NCI-H774 (cell line): ENCODE data around the gene LUZP2.

Experiments used
- DNase-seq: peaks from one replicate; lab custom pipeline; 2025; lab: John Stamatoyannopoulos, UW

The LUZP2 gene

DNA sequence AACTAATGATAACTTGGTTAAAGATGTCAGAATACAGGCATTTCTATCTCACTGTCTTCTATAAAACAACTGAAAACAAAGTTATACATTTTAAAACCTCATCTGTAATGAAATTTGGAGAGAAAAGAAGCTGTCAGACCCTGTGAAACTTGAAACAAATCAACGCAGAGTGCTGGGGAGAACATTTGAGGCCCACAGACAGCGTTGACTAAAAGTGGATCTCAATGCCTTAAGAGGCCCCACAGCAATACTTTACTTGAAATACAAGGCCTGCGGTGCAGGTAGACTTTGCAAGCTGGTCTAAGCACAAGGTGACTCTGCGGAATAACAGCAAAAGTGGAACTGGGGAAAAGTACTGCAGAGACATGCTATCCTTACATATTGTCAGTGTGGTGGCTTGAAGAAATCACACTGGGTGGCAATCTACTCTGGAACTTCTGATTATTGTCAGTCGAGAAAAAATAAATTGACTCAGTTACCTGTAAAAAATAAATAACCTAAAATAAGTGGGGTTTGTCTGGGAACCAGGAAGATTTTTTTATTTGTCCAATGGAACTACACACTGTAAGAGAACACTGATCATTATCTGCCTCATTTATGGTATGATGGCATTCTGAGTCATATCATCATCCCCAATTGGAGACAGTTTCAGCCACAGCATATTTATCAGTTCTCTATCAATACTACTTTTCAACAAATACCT is 138.9 kb downstream of the LUZP2 start:
- no peak for DNase-seq

DNA sequence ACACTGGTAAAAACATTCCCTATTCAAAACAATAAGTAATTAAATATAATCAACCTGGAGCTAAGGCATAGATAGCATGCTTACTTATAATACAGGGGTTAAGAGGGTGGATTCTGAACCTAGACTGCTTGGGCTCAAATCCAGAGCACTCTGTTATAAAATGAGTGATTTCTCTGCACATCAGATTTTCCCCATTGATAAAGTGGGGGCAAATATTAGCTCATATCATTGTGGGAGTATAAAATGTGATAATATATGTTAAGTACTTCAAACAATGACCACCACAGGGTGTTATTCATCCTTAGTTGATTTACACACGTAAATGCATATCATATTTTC is 139.4 kb downstream of the LUZP2 start:
- no peak for DNase-seq

DNA sequence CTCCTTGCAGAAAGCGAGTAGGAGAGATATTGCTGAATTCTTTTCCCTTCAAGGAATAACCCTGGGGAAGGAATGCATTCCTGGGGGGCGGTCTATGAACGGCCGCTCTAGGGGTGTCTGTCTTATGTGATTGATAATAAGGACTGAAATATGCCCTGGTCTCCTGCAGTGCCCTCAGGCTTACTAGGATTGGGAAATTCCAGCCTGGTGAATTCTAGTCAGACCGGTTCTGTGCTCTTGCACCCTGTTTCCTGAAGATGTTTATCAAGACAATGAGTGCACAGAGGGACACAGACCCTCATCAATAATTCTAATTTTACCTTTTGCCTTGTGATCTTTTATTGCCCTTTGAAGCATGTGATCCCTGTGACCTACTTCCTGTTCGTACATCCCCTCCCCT is 140.7 kb downstream of the LUZP2 start:
- DNase-seq = no peak

DNA sequence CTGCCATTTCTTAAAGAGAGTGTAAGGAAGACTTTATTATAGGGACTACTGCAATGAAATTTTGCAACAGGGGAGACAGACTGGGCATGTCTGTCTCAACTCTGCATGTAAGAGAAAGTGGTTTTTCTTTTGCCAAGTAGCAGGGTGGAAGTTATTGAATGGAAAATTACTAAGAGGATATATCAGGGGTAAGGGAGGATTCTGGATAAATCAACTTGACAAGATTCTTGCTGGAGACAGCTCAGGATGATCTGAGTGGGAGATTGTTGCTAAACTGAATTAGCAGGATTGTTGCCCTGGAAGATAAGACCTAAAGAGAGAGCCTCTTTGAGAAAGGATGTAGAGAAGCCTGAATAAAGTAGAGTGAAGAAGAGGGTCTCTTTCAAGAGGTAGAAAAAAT is 145.8 kb downstream of the LUZP2 start:
- no peak for DNase-seq

DNA sequence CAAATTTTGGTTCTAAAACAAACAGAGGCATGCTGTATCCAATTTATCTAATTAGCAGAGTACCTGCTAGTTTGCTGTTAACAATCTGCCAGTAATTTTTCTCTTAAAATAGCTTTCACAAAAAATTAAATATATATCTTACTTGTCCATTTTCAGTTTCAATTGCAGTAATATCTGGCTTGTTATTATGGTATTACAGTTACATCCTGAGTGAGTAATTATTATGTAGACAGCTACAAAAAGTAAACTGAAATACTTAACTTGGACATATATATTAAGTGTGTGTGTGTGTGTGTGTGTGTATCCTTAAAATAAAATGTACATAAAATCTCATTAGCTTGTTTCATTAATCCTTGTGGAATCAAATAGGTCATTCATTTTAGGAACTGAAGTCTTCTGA is 148.7 kb downstream of the LUZP2 start:
- DNase-seq = no peak

DNA sequence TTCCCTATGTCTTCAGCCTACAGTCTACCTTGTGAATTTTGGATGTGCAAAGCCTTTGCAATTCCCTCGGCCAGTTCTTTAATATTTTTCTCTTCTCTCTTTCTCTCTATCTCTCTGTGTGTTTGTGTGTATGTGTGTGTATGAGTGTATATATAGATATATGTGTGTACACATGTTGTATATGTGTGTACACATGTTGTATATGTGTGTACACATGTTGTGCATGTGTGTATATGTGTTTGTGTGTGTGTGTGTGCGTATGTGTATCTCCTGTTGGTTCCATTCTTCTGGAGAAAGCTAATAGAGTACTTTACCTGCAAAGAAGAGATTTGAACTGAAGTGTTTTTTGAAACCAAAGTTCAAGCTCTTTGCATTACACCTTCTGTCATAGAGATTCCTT is 155.0 kb downstream of the LUZP2 start:
- no peak for DNase-seq

DNA sequence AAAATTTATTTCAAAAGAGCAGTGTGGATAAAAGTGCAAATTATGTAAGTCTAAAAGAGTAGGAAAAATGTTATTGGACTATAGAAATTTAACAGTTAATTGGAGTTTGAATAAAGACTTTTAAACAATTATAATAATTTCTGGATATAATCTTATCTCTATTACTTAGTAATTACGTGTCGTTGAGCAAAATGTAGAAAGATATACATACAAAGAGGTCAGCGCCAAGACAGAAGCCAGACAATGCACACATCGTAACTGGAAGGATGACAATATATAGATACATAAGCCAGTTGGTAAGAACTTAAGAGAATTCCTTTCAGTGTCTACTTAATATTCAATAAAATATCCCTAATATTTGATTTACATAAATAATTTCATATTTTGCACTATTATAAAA is 157.0 kb downstream of the LUZP2 start:
- no peak for DNase-seq

DNA sequence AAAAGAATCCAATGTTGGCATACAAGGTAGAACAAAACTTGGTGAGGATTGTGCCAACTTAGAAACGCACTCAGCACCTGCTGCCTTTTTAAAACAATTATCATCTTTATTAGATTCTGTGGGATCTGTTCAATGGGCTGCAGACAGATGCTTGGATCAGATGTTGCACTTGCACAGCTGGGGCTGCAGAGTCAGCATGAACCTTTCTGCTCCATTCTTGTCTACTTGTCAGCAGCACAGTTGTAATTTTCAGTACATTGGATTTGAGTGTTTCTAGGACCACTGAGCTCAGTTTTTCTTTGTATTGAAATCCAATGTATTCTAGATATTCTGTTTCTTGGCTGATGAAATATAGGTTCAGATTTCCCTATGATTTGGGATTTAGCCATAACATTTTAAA is 164.5 kb downstream of the LUZP2 start:
- no peak for DNase-seq

DNA sequence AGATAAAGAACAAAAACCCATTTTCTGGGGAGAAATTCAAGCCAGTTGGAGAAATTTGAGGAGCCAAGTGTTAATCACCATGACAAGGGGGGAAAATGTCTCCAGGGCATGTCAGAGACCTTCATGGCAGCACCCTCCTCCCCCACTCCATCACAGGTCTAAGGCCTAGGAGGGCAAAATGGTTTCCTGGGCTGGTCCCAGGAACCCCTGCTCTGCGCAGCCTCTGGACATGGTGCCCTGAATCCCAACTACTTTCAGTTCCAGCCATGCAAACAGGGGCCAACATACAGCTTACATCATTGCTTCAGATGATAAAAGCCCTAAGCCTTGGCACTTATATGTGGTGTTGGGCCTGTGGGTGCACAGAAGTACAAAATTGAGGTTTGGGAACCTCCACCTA is 167.5 kb downstream of the LUZP2 start:
- DNase-seq = no peak

DNA sequence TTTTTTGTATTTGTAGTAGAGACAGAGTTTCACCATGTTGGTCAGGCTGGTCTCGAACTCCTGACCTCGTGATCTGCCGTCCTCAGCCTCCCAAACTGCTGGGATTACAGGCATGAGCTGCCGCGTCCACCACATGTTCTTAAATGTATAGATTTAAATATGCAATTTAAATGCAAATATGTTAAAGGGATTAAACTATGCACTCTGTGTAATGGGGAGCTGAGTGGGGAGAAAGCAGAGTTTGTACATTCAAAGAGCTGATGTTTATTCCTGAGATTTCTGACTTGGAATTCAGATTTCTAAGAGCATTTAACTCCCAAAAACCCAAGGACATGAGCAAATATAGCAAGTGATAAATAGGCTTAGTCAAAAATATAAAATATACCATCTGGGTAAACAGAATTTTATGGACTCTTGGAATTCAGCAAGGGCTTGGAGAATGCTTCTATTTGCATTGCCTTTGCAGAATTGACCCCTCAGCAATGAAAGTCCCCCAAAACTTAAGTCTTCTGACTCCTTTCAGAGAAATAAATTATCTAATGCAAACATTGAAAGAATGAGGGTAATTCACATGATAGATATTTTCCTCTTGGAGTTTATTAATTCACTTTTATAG is 170.6 kb downstream of the LUZP2 start:
- DNase-seq = no peak

DNA sequence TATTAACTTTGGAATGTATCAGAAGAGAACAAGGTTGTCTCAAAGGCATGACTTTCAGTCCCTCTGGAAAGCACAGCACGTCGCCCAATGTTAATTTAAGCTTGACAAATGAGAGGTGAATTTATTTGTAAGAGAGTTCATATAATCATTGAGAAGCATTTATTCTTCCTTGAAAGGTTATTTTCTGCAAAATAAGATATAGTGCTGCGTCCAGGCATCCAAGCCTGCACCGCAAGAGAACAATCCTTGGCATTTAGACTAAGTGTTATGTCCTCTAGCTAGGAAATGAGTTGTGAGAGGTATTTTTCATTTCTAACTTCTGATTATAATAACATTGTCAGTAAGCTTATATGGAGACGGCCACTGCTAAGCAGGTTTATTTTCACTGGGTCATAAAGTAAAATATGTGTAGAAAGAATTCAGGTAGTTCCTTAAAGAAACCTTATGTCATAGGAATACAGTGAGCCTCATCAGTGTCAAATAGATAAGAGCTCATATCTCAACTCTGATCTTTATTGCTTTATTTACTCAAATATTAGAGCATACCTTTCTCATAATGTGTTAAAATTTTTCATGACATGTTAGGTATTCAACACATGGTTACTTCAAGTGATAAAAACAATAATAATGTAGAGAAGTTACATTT is 182.0 kb downstream of the LUZP2 start:
- no peak for DNase-seq

DNA sequence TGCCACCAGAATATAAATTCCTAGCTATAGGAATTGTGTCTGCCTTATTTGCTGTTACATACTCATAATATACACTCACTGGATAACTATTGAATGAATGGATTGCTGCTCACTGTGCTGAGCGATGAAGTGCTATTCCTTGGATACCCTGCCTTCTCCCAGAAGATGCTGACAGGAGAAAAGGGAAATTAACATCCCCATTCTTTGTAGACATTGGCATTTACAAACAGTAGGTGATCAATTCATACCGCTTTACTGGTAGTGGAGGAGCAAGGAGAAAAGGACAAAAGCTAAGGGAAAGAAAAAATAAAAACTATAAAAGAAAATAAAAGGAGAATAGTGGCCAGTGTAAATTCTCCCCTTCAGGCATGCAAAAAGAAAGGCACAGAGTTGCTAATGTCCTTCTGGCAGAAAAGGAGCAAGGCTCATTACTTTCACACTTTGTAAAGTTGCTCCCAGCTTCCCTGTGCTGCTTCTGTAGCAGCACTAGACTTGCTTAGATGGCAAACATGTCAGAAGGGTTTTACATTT is 183.0 kb downstream of the LUZP2 start:
- no peak for DNase-seq

DNA sequence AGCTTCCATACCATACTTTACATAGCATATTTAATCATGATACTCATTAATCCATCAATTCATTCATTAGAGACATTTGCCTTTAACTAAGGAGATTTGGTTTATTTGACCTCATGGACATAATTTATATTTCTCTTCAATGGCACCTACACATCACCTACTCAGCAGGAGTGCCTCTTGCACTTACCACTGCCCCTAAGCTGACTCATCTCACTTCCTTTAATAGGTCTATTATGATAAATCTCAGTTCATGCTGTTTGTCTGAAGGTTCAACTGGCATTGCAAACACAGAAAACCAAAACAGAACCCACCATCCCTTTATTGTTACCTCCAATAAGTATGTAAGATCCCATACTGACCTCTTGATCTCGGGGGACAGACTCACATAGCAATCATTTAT is 186.7 kb downstream of the LUZP2 start:
- no peak for DNase-seq

DNA sequence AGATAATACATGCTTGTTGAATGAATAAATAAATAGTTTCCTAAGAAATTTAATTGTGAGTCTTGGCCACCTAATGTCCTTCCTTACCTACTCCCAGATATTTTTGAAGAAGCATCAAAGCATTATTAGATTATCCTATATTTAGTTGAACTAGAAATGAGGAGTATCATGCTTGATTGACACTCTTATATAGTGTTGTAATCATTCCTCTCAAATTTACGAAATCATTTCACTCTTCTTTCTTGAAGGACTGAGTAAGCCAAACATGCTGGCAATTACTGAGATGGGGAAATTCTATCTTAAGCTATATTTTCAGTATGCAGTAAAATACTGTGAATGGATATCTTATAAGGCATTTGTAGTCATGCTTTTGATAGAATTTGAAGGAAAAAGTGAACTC is 189.0 kb downstream of the LUZP2 start:
- no peak for DNase-seq

DNA sequence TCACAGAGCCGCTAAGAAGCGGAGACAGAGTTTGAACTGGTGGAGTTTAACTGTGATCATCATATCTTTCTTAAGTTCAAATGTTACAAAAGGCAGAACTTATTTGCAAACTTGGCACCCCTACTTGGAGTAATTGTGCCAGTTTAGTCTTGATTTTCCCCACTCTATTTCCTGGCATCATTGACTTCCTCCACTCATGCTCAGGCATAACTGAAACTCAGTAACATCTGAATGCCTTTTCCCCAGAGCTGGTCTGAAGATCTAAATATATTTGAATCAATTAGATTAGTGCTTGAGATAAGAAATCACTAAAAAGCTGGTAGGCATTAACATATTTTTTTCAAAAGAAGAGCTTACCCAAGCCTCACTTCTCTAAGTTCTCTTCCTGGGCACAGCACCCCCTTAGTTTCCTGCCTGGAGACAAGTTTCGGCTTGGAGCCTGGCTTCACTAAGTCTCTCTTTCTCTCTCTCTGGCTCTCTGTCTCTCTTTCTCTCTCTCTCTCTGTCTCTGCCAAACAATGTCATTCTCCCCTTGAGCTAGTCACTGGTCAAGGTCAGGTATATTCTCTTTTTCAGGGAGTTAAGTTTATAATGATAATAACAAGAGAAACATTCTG is 190.8 kb downstream of the LUZP2 start:
- no peak for DNase-seq

DNA sequence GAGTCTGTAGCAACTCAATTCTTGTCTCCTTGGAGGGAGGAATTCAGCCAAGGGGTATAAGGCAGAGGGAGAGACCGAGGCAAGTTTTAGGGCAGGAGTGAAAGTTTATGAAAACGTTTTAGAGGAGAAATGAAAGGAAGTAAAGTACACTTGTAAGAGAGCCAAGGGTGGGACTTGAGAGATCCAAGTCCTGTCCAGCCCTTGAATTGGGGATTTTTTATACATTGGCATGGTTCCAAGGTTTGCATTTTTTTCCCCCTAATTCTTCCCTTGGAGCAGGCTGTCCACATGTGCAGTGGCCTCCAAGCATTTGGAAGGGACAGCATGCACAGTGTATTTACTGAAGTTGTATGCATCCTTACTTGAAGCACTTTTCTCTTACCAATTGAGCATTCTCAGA is 192.1 kb downstream of the LUZP2 start:
- no peak for DNase-seq

DNA sequence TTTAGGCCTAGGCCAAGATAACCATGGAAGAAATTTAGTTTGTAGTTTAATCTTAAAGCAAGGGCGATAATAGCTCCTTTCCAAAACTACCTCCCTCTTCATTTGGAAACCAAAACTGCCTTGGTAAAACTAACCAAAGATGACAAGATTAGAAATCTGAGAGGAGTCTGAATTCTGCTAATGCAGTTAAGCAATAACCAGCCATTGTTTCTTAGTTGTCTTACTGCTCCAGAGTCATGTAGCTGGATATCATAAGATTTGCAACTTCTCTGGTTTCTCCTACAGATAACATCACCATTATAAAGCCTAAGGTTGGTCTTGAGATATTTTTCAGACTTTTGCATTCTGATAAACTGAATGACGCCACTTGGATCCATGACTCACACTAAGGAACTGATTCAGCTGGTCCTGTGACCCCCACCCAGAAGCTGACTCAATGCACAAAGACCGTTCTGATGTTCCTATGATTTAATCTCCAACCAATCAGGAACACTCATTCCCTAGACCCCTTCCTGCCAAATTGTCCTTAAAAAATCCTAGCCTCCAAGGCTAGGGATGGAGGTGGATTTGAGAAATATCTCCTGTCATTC is 200.8 kb downstream of the LUZP2 start:
- DNase-seq = no peak

DNA sequence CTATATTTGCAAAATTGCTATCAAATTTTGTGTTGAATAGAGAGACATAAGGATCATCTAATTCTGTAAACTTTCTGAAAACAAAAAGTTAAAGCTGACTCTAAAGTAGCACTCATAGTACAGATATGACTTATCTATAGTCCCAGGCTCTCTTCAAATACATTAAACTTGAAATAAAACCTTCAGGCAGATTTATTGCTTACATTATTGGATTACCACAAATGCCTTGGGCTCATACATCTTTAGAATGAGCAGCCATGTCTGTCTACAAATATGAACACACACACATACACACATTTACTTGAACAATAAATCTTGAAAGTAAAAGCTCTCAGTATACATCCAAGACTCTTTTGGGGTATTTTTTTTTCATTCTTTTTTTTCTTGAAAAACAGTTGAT is 207.9 kb downstream of the LUZP2 start:
- DNase-seq = no peak

DNA sequence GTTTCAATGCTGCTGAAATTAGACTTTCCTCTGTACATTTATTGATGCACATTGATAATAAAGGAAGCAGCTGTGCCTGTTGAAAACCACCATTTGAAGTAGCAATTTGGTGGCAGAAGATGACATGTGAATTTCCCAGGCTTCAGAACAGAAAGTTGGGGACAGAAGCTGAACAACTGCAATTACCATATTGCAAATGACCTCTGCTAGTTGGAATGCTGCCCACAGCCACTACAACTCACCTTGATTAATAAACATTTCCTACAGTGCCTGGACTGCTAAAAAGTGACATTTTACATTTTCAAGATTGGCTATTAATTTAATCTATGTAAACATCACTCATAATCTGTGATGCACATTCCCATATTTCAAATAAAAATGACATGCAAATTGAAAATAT is 208.6 kb downstream of the LUZP2 start:
- no peak for DNase-seq

DNA sequence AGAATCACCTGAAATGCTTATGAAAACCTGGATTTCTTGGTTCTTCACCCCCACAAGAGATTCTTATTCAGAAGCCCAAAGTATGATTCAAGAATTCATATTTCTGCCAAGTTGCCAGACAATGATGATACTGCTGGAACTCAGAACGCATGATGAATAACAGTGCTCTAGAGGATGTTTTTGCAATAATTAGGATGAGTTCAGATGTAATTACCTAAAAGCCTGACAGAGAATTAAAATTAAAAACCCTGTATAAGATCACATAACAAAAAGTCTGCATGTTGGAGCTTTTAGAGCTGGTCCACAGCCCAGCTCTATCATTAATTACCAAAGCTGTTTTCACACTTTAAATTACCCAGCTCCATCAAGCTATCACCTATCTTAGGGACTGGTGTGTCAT is 211.8 kb downstream of the LUZP2 start:
- no peak for DNase-seq

DNA sequence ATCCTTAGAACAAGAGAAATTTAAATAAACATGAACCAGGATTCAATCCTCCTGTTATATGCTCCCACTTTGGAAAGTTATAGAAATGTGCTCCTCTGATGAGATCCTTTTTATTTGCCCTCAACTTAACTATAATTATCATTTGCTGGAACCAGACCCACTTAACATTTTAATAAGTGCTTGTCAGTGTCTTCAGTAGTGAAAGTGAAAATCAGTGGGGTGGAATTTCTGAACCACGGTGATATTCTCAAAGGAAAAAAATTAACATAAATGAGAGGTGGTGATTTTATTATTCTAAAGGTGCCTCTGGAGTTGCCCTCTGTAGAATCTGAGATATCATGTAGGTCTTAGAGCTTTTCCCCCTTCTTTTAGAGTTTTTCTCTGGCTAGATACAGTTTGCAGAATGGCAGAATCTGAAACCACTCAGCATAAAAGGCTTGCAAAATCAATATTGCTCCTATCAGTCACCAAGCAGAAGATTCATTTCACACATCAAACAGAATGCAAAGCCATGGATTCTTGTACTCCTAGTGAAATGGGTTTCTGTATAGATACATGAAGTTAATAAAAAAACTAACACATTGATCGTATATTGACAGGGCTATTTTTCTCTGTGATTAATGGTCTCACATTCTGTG is 213.2 kb downstream of the LUZP2 start:
- no peak for DNase-seq

DNA sequence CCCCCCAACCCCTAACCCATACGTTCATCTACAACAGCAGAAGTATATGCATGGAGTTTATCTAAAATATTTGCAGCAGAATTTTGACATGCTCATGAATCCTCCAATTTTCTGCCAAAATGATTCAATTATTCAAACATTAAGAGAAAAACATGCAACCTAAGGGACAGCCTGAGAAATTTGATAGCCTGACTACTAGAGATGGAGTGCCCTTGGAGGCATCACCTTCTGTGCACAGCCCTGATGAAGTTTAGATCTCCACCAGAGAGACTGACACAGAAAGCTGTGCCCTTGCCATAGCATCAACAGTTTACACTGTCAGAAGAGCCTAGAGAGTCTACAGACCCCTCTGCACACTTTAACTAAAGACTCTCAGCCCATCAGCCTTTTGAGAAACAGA is 217.7 kb downstream of the LUZP2 start:
- no peak for DNase-seq
